ENCODE data around the gene SMARCC2. TPM values are rescaled to one million over a fixed set of nuclear protein-coding genes. Genes with fewer than 3 reads are reported as not detected.

The SMARCC2 gene
- total RNA-seq, 1 experiment from 2014 or later: 99.7 TPM

DNA sequence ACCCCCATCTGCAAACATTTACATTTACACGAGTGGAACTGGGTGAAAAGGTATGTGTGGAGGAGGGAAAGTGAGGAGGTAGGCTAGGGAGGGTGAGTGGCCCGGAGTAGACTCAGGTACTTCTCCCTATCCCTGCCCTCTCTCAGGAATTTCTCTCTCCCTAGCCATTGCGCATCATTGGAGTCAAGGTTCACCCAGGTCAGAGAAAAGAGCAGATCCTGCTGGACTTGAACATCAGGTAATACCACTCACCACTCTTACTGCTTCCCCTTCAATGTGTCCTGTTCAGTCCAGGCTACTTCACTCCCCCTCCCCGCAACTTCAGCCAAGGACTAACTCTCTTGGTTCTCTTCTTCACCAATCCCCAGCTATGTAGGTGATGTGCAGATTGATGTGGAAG is 58.4 kb downstream of the SMARCC2 start:
- ChIA-PET CTCF (no interaction called here), POLR2A (no interaction called here), RAD21 (ENCODE audit: low non-redundant PET in 1 of 2, low total read pairs in 2 of 2, uncharacterized antibody in 2 of 2, unreplicated experiment in 2 of 2) (no interaction called here)
- Histone ChIP-seq H3K9me3 (ENCODE audit: control insufficient read depth in 1 of 2, insufficient read depth in 1 of 2, low read depth in 1 of 2, low read length in 2 of 2) (no peaks in the 10 kb centered on the region), H3K9me2 (ENCODE audit: insufficient read depth) (no peaks in the 10 kb centered on the region), H3K4me2 (ENCODE audit: low read length) (no peak overlapping the region), H4K20me1 (ENCODE audit: insufficient read depth) (no peaks in the 10 kb centered on the region), H3K27me3 (ENCODE audit: insufficient read depth, low read length) (no peaks in the 10 kb centered on the region), H3K36me3 (ENCODE audit: control insufficient read depth in 1 of 2, insufficient read depth in 2 of 2, low read length in 2 of 2) (peaks cover 29 to 45% of the 10 kb centered on the region in 2 experiments), H3K27ac (ENCODE audit: low read depth, low read length) (no peak overlapping the region), H3K4me1 (ENCODE audit: control insufficient read depth in 1 of 2, insufficient read depth in 2 of 2, low read length in 2 of 2) (peaks cover 16 to 27% of the 10 kb centered on the region in 2 experiments), H3K79me2 (ENCODE audit: insufficient read depth, low read length) (peaks cover 29% of the 10 kb centered on the region), H2AFZ (ENCODE audit: low read depth, low read length, poor library complexity, severe bottlenecking) (no peak overlapping the region), H3K4me3 (replicated peaks in 1 of 2; ENCODE audit: low read depth in 1 of 2, low read length in 2 of 2) (no peak overlapping the region), H3K9ac (ENCODE audit: low read length) (no peak overlapping the region)
- BruUV-seq (replicated peaks): no TSS peak
- TF ChIP-seq EGR1 (IDR thresholded peaks at IDR 0.05; ENCODE audit: low read depth): no peak
- no peak for TF ChIP-seq SP1 (IDR thresholded peaks at IDR 0.05; ENCODE audit: low read depth)
- no peak for TF ChIP-seq SIN3A (IDR thresholded peaks at IDR 0.05; ENCODE audit: low read depth)
- no peak for TF ChIP-seq ZFX (IDR thresholded peaks at IDR 0.05)
- TF ChIP-seq, protein P1, sequence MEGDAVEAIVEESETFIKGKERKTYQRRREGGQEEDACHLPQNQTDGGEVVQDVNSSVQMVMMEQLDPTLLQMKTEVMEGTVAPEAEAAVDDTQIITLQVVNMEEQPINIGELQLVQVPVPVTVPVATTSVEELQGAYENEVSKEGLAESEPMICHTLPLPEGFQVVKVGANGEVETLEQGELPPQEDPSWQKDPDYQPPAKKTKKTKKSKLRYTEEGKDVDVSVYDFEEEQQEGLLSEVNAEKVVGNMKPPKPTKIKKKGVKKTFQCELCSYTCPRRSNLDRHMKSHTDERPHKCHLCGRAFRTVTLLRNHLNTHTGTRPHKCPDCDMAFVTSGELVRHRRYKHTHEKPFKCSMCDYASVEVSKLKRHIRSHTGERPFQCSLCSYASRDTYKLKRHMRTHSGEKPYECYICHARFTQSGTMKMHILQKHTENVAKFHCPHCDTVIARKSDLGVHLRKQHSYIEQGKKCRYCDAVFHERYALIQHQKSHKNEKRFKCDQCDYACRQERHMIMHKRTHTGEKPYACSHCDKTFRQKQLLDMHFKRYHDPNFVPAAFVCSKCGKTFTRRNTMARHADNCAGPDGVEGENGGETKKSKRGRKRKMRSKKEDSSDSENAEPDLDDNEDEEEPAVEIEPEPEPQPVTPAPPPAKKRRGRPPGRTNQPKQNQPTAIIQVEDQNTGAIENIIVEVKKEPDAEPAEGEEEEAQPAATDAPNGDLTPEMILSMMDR (IDR thresholded peaks at IDR 0.05 in 2 of 3, conservative IDR thresholded peaks at IDR 0.05 in 1 of 3; ENCODE audit: borderline replicate concordance in 1 of 3, insufficient read depth in 1 of 3, low read depth in 2 of 3, low read length in 2 of 3): no peak
- intact Hi-C loops (cut with micrococcal nuclease): no loop called here
- ATAC-seq: no peak
- no peak for DNase-seq (ENCODE audit: low read depth, low spot score)

- Histone ChIP-seq H3K4me1 (ENCODE audit: control insufficient read depth in 1 of 2, insufficient read depth in 2 of 2, low read length in 2 of 2) (peaks cover 16 to 33% of the 10 kb centered on the region in 2 experiments), H2AFZ (ENCODE audit: low read depth, low read length, poor library complexity, severe bottlenecking) (no peak overlapping the region), H3K4me2 (ENCODE audit: low read length) (peak overlapping the region; percentile 89), H3K9me2 (ENCODE audit: insufficient read depth) (no peaks in the 10 kb centered on the region), H4K20me1 (ENCODE audit: insufficient read depth) (no peaks in the 10 kb centered on the region), H3K9me3 (ENCODE audit: control insufficient read depth in 1 of 2, insufficient read depth in 1 of 2, low read depth in 1 of 2, low read length in 2 of 2) (no peaks in the 10 kb centered on the region), H3K36me3 (ENCODE audit: control insufficient read depth in 1 of 2, insufficient read depth in 2 of 2, low read length in 2 of 2) (peaks cover 29 to 41% of the 10 kb centered on the region in 2 experiments), H3K79me2 (ENCODE audit: insufficient read depth, low read length) (peaks cover 29% of the 10 kb centered on the region), H3K4me3 (replicated peaks in 1 of 2; ENCODE audit: low read depth in 1 of 2, low read length in 2 of 2) (peak overlapping the region; percentile 90 to 91; a peak in 3 of 4 replicates), H3K27me3 (ENCODE audit: insufficient read depth, low read length) (no peaks in the 10 kb centered on the region), H3K9ac (ENCODE audit: low read length) (0 out of 2 replicates have a peak overlapping the region, but pooled peaks have one; percentile 12), H3K27ac (ENCODE audit: low read depth, low read length) (peak overlapping the region; percentile 76)
- no peak for DNase-seq (ENCODE audit: low read depth, low spot score)
- POLR2A ChIA-PET: no interaction called here
- RAD21 ChIA-PET (ENCODE audit: low non-redundant PET in 1 of 2, low total read pairs in 2 of 2, uncharacterized antibody in 2 of 2, unreplicated experiment in 2 of 2): no interaction called here
- TF ChIP-seq ZFX (IDR thresholded peaks at IDR 0.05): no peak
- no peak for TF ChIP-seq ELF1 (IDR thresholded peaks at IDR 0.05; ENCODE audit: borderline replicate concordance, low read depth)
- no peak for TF ChIP-seq EGR1 (IDR thresholded peaks at IDR 0.05; ENCODE audit: low read depth)
- TF ChIP-seq FOSL1 (IDR thresholded peaks at IDR 0.05; ENCODE audit: low read depth): no peak
- TF ChIP-seq RAD21 (IDR thresholded peaks at IDR 0.05; ENCODE audit: low read depth): no peak
- TF ChIP-seq SRF (IDR thresholded peaks at IDR 0.05; ENCODE audit: low read depth): no peak
- no peak for TF ChIP-seq REST (IDR thresholded peaks at IDR 0.05; ENCODE audit: low read depth)
- no peak for TF ChIP-seq ATF3 (IDR thresholded peaks at IDR 0.05)
- no peak for TF ChIP-seq SIN3A (IDR thresholded peaks at IDR 0.05; ENCODE audit: low read depth)
- no peak for TF ChIP-seq CEBPB (IDR thresholded peaks at IDR 0.05; ENCODE audit: low read depth)
- TF ChIP-seq ZNF274 (IDR thresholded peaks at IDR 0.05; ENCODE audit: low read depth, low read length): no peak
- no peak for TF ChIP-seq POLR2A (IDR thresholded peaks at IDR 0.05; ENCODE audit: borderline replicate concordance, extremely low read depth, insufficient read depth, insufficient read length)
- TF ChIP-seq, protein P2, sequence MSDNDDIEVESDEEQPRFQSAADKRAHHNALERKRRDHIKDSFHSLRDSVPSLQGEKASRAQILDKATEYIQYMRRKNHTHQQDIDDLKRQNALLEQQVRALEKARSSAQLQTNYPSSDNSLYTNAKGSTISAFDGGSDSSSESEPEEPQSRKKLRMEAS (IDR thresholded peaks at IDR 0.05): no peak
- CTCF ChIA-PET: no interaction called here
- no peak for ATAC-seq
- no TSS peak for BruUV-seq (replicated peaks)
- intact Hi-C loops (cut with micrococcal nuclease): loop anchor here (2.0 kb wide), 1 partner anchor 23 kb away; the partner anchor contains the start of gene MYL6B
These were observed 59.3 kb downstream of the SMARCC2 start for GRCh38 chr12:56129942-56130495.
